OCI-LY3 (cell line): ENCODE data around the gene METTL24.
A peak's percentile ranks its signal among the peaks of the same experiment; 100 is the strongest.
"Not testable (repeated sequence)": the region's sequence is repeated elsewhere in the genome, so short reads cannot be mapped to it uniquely, and the experiment has no call there.

Experiments
- H2AFZ ChIP-seq: fragments of 200-600, 300-600 bp; shearing (Covaris generic); 2 replicates; pipeline ENCODE4 v1.6.0; 2014; ENCODE audit warnings: antibody characterized with exemption, low read depth, low read length
- H3K27ac ChIP-seq: fragments of 200-600, 300-600 bp; sonication (generic); 2 replicates; pipeline ENCODE4 v1.5.1; 2014; ENCODE audit warnings: mild to moderate bottlenecking, low read length, moderate library complexity, mixed read lengths
- H3K27me3 ChIP-seq: fragments of 200-600, 300-600 bp; sonication (generic); 2 replicates; pipeline ENCODE4 v1.6.1; 2014; ENCODE audit warnings: low read depth, low read length, mixed read lengths
- H3K36me3 ChIP-seq: fragments of 200-600, 300-600 bp; sonication (generic); replicated peaks from 2 replicates; pipeline ENCODE3; 2014; ENCODE audit warnings: low read depth, low read length, mixed read lengths
- H3K4me1 ChIP-seq: fragments of 300-600, 200-600 bp; sonication (generic); 2 replicates; pipeline ENCODE4 v1.6.1; 2014; ENCODE audit warnings: low read length, mixed read lengths
- H3K4me2 ChIP-seq: fragments of 200-600, 300-600 bp; sonication (generic); 2 replicates; pipeline ENCODE4 v1.6.1; 2014; ENCODE audit warnings: low read length, mixed read lengths
- H3K4me3 ChIP-seq: fragments of 300-600, 200-600 bp; sonication (generic); 2 replicates; pipeline ENCODE4 v1.5.1; 2014; ENCODE audit warnings: antibody characterized with exemption, mild to moderate bottlenecking, low read length, moderate library complexity
- H3K79me2 ChIP-seq: fragments of 300-600, 200-600 bp; shearing (Covaris generic); 2 replicates; pipeline ENCODE4 v1.6.1; 2014; ENCODE audit warnings: mild to moderate bottlenecking, low read length, mixed read lengths
- H3K9ac ChIP-seq: fragments of 300-600, 200-600 bp; shearing (Covaris generic); 2 replicates; pipeline ENCODE4 v1.6.0; 2014; ENCODE audit warnings: mild to moderate bottlenecking, low read length, moderate library complexity
- H3K9me3 ChIP-seq: fragments of 200-600, 300-600 bp; shearing (Covaris generic); 2 replicates; pipeline ENCODE4 v1.6.1; 2014; ENCODE audit warnings: low read length, mixed read lengths; ENCODE audit not compliant: insufficient read depth
- H4K20me1 ChIP-seq: fragments of 200-600, 300-600 bp; sonication (generic); 2 replicates; pipeline ENCODE4 v1.6.1; 2016; ENCODE audit warnings: low read length, mixed read lengths; ENCODE audit not compliant: insufficient read depth
- EZH2phosphoT487 ChIP-seq: fragments of 200-600 bp; shearing (Covaris generic); IDR thresholded peaks from 2 replicates; pipeline ENCODE4 v1.6.1; 2018; ENCODE audit warnings: antibody characterized with exemption, mixed run types, low read depth
- TF ChIP-seq, protein P1 (sequence below): fragments of 200-600, 300-600 bp; sonication (generic); IDR thresholded peaks from 2 replicates; pipeline ENCODE4 v1.5.1; 2014; ENCODE audit warnings: antibody characterized with exemption, low read length, low read depth

METTL24 gene

DNA sequence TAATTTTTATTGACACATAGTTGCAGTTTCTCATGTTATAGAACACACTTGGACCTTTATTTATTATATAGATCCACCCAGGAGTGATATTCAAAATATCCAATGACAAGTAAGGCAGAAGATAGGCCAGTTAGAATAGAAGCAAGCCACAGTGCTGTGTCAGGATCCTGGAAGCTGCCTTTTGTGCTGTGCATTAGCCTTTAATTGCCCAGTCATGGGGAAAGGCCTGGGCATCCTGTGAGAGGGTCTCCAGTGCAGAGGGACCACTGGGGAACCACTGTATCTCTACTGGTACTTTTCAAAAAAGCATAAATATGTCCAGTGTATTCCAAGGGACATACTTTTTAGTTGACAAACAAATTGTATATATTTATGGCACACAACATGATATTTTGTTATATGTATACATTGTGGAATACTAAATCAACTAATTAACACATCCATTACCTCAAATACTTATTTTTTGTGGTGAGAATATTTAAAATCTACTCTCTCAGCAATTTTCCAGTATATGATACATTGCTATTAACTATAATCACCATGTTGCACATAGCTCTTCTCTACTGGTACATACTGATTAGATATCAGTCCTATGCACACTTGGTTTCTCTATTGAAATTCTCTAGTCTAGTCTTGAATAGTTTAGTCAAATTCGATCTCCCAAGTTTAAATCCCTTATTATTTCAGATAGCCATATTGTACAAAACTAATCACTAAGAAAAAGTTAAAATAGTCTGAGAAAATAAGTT is 118.4 kb downstream of the METTL24 start:
- TF ChIP-seq EZH2phosphoT487: no peak
- TF ChIP-seq, protein P1, sequence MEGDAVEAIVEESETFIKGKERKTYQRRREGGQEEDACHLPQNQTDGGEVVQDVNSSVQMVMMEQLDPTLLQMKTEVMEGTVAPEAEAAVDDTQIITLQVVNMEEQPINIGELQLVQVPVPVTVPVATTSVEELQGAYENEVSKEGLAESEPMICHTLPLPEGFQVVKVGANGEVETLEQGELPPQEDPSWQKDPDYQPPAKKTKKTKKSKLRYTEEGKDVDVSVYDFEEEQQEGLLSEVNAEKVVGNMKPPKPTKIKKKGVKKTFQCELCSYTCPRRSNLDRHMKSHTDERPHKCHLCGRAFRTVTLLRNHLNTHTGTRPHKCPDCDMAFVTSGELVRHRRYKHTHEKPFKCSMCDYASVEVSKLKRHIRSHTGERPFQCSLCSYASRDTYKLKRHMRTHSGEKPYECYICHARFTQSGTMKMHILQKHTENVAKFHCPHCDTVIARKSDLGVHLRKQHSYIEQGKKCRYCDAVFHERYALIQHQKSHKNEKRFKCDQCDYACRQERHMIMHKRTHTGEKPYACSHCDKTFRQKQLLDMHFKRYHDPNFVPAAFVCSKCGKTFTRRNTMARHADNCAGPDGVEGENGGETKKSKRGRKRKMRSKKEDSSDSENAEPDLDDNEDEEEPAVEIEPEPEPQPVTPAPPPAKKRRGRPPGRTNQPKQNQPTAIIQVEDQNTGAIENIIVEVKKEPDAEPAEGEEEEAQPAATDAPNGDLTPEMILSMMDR: no peak
- no peak overlapping the region for H3K27ac ChIP-seq
- H2AFZ ChIP-seq: no peak overlapping the region
- H3K9me3 ChIP-seq: no peaks in the 10 kb centered on the region
- no peaks in the 10 kb centered on the region for H3K27me3 ChIP-seq
- no peak overlapping the region for H3K9ac ChIP-seq
- no peaks in the 10 kb centered on the region for H3K79me2 ChIP-seq
- H4K20me1 ChIP-seq: no peaks in the 10 kb centered on the region
- H3K4me2 ChIP-seq: no peak overlapping the region
- H3K36me3 ChIP-seq: no peaks in the 10 kb centered on the region
- no peak overlapping the region for H3K4me3 ChIP-seq
- H3K4me1 ChIP-seq: no peaks in the 10 kb centered on the region

DNA sequence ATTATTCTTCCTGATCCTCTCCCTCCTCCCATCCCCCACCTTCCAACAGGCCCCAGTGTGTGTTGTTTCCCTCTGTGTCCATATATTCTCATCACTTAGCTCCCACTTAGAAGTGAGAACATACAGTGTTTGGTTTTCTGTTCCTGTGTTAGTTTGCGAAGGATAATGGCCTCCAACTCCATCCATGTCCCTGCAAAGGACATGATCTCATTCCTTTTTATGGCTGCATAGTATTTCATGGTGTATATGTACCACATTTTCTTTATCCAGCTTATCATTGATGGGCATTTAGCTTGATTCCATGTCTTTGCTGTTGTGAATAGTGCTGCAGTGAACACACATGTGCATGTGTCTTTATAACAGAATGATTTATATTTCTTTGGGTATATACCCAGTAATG is 122.1 kb downstream of the METTL24 start:
- not testable (repeated sequence) for H3K79me2 ChIP-seq, H3K9ac ChIP-seq, H3K27me3 ChIP-seq, H3K27ac ChIP-seq, H3K9me3 ChIP-seq, H3K4me2 ChIP-seq, H4K20me1 ChIP-seq, H3K4me3 ChIP-seq, H2AFZ ChIP-seq, H3K36me3 ChIP-seq
- H3K4me1 ChIP-seq: peaks cover 10% of the 10 kb centered on the region

DNA sequence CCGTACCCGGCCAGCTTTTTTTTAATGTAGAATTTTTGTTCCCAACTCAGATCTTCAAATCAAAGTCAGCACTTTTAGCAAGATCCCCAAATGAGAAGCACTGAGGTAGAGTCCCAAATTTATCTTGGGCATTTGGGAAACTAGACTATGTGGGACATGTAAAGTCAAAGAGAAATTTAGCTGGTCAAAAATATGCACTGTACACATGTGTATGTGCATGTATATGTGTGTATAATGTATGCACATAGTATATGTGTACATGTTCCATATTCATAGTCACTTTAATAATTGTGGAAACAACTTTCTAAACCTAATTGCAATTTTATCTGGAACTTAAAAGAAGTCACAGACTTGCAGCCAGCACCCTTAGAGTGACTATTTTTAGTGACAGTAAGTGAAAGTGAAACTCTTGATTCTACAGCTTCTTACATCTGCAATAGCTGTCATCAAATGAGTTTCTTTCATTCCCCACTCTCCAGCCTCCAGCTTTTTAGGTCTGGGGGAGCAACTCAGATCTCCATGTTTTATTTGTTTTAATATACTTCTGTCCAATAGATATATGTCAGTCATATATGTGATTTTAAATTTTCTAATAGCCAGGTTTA is 124.3 kb downstream of the METTL24 start:
- no peak overlapping the region for H2AFZ ChIP-seq
- TF ChIP-seq EZH2phosphoT487: no peak
- TF ChIP-seq, protein P1: no peak
- peaks cover 3% of the 10 kb centered on the region for H3K36me3 ChIP-seq
- no peak overlapping the region for H3K4me3 ChIP-seq
- H3K79me2 ChIP-seq: no peaks in the 10 kb centered on the region
- H3K4me1 ChIP-seq: peaks cover 10% of the 10 kb centered on the region
- H3K9me3 ChIP-seq: no peaks in the 10 kb centered on the region
- no peaks in the 10 kb centered on the region for H3K27me3 ChIP-seq
- H3K27ac ChIP-seq: peak overlapping the region; percentile 23; the same call in 1 of the 2 replicates
- no peaks in the 10 kb centered on the region for H4K20me1 ChIP-seq
- H3K4me2 ChIP-seq: peak overlapping the region; percentile 30
- H3K9ac ChIP-seq: no peak overlapping the region

DNA sequence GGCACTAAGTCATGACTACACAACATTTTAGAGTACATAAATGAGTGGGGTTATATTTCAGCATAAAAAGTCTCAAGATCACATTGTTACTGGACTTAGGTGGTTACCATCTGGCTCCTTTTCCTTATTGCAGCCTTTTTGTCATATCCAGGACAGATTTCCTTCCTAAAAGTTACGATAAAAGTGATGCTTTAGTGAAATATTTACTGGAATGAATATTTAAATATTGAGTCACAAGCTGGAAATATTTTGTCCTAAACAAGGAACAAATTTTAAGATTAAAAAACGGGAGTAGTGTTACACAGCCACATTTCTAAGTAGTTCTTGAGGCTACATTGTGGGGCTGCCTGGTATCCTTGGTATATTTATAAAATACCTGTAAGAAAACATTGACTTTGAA is 125.7 kb downstream of the METTL24 start:
- no peak overlapping the region for H3K4me3 ChIP-seq
- H4K20me1 ChIP-seq: no peaks in the 10 kb centered on the region
- no peak overlapping the region for H3K27ac ChIP-seq
- no peaks in the 10 kb centered on the region for H3K79me2 ChIP-seq
- no peak overlapping the region for H3K4me2 ChIP-seq
- no peak overlapping the region for H3K9ac ChIP-seq
- no peaks in the 10 kb centered on the region for H3K27me3 ChIP-seq
- no peak for TF ChIP-seq EZH2phosphoT487
- TF ChIP-seq, protein P1: no peak
- no peaks in the 10 kb centered on the region for H3K9me3 ChIP-seq
- H3K36me3 ChIP-seq: peaks cover 5% of the 10 kb centered on the region
- H2AFZ ChIP-seq: no peak overlapping the region
- H3K4me1 ChIP-seq: peaks cover 10% of the 10 kb centered on the region
